ENCODE data around the gene LSP1.

LSP1 gene

DNA sequence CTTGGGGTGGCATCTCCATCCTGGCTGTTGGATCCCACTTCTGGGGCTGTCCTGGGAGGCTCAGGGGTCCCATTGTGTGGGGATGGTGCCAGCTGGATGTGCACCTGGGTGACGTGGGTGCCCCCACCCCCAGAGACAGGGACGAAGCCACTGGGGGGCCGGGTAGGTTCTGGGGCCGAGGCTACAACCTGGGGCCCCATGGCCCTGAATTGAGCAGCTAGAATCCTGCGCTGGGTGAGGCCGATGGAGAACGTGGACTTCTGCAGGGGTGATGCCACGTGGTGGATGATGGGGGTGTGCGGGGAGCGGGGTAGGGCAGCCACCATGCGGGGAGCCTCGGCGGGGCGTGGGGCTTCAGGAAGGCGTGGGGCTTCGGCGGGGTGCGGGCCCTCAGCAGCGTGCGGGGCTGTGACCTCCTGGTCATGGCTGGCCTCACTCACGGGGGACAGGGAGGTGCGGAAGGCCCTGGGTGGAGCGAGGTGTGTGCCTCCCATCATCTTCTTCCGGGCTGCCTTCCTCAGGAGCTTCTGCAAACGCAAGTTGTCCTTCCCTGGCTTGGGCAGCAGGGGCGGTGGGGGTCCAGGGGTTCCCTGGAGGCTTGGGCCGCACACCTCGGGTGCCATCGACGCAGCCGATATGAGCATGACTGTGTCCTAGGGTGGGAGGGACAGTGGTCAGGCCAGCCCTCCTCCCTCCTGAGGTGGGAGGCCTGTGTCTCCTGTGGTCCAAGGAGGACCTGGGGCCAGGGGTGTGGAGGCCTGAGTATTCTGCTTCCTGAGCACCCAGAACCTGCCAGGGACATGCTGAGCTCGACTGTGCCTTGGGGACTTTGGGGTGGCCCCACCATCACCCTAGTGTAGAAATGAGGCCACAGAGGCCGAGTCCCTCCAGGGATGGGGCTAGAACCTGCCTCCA is 37.3 kb downstream of the LSP1 start:
- DNase-seq (peak; percentile 49), ATAC-seq (peak; percentile 6)

DNA sequence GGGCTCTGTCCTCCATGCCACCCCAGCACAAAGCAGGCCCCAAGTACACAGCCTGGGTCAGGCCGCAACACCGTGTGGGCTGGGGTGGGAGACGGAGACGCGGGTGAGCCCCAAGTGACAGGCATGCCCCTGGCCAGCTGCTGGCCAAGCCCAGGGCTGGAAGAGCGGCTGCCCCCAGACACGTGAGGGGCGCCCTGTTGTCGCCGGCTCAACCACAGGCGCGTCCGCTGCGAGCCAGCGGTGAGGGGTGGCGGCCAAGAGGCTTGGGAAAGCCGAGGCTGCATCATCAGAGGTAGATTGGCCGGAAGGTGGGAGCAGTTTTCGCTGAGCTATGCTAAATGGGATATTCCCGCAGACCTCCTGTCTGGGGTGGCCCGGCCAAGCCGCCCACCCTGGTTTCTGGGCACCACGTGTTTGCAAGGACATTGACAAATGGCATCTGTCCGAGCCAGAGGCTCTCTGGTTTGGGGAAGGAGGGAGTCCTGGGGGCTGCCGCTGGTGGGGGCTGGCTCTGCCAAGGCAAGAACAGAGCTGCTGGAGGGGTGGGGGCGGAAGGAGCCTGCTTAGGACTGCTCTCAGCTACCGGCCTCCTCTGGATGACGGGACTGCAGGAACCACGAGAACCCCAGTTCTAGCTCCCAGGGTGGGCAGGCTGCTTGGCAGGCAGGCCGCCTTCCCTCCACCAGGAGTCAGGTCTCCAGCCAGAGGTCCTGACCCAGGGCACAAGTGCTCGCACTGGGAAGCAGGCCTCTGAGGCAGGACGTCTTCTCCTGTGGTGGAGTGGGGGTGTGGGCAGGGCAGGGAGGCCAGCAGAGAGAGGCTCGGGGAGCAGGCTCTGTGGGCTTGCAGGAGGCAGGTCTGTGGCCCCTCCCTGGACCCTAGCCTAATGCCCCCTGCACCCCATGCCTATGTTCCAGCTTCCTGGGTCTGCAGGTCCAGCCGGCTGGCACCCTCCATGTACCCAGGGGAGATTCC is 38.3 kb downstream of the LSP1 start:
- DNase-seq (peak; percentile 42), ATAC-seq (peak; percentile 15)

DNA sequence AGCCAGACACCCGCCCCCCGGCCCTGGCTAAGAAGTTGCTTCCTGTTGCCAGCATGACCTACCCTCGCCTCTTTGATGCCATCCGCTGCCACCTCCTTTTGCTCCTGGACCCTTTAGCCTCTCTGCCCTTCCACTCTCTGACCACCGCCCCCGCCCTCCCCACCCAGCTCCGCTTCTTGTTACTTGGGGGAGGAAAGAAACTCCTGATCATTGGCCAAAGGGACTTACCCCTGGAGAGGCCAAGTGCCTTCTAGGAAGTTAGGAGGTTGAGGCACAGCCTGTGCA is 38.9 kb downstream of the LSP1 start, which contains the start of gene PRR33:
Gene PRR33, minus strand, starts transcription at position 65 of the 285 bp plus-strand sequence. CDS start 1,311 bp downstream, outside the sequence.
- no peak for DNase-seq

GRCh38 chr11:1892116-1892515 is 39.2 kb downstream of the LSP1 start:
- ATAC-seq = no peak
- no peak for DNase-seq

More for the DNA sequence above, 38.9 kb downstream of the LSP1 start, which contains the start of gene PRR33:
- ATAC-seq = no peak

- no peak for DNase-seq
- no peak for ATAC-seq
These were observed 39.7 kb downstream of the LSP1 start for GRCh38 chr11:1892558-1892957.

DNA sequence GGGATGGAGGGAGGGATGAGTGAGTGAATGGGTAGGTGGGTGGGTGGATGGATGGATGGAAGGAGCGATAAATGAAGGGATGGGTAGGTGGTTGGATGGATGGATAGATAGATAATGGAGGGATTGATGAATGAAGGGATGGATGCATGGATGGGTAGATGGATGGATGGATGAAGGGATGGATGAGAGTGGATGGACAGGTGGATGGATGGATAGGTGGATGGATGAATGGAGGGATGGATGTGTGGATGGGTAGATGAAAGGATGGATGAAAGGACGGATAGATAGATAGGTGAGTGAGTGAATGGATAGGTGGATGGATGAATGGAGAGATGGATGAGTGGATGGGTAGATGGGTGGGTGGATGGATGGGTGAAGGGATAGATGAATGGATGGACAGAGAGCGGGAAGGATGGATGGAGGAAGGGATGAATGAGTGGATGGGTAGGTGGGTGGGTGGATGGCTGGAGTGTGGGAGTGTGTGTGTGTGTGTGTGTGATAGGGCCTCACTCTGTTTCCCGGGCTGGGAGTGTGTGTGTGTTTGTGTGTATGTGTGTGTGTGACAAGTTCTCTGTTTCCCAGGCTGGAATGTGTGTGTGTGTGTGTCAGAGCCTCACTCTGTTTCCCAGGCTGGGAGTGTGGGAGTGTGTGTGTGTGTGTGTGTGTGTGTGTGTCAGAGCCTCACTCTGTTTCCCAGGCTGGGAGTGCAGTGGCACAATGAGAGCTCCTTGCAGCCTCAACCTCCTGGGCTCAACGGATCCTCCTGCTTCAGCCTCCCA is 40.9 kb downstream of the LSP1 start:
- no peak for ATAC-seq
- DNase-seq = no peak

DNA sequence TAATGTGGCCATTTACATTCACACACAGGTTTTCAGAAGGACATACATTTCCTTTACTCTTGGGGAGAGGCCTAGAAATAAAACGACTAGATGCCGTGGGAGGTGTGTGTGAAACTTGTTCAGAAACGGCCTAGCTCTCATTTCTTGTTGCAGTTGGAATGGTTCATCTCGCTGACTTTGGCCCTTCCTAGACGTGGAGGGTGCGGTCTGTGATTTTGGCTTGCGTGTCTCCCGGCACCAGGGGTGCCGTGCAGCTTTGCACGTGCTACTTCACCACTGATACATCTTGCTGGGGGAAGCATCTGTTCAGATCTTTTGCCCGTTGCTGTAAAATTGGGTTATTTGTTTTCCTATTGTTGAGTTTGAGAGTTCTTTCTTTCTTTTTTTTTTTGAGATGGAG is 41.9 kb downstream of the LSP1 start:
- no peak for ATAC-seq
- no peak for DNase-seq

GRCh38 chr11:1896468-1896867 is 43.6 kb downstream of the LSP1 start:
- DNase-seq (no peak), ATAC-seq (no peak)

DNA sequence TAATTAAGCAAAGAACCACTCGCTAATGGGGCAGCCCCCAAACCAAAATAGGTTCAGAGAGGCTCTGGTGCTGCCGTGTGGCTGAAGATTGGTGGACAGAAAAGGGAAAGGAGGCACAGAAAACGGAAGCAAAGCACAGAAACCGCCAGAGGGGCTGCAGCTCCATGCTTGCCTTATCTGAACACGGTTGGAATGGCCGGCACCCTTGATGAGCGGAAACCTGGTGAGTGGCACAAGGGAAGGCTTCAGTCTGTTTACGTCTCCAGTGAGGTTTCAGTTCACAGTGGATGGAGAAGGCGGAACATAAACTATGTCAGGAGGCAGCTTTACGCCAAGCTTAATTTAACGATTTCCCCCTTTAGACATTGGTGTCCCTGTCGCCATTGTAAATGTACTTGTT is 44.0 kb downstream of the LSP1 start:
- DNase-seq (no peak), ATAC-seq (no peak)

GRCh38 chr11:1899090-1899489 is 46.2 kb downstream of the LSP1 start:
- ATAC-seq (no peak), DNase-seq (no peak)

DNA sequence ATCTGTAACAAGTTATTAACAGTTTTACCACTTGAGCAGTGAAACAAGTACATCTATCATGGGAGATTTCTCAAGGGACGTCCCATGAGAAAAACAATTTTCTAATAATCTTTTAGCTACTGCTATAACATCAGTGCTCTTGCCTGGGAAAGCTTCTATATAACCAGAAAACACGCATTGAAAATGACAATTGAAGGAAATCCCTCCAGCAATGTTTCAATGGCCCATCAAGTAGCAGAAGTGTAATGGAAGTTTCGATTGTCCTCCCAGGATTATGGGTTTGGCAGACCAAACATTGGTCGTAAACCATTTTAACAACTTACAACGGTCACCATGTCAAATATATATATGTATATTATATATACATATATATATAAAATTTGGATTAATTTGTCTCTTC is 46.8 kb downstream of the LSP1 start:
- ATAC-seq (no peak), DNase-seq (no peak)

DNA sequence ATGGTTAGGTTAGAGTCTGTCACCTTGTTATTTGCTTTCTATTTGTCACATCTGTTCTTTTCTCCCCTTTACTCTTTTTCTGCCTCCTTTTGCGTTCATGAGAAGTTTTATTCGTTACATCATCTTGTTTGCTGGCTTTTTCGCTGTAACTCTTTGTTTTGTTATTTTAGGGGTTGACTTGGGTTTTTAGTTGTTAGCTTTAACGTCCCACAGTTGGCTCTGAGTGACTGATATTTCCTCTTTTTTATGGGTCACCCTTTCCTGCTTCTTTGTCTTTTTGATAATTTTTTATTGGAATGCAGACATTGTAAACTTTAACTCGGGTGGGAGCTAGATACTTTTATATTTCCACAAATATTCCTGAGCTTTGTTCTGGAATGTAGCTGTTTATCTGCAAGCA is 53.3 kb downstream of the LSP1 start:
- no peak for DNase-seq
- ATAC-seq = no peak

GRCh38 chr11:1906611-1907423 is 53.9 kb downstream of the LSP1 start:
- DNase-seq (no peak), ATAC-seq (no peak)

DNA sequence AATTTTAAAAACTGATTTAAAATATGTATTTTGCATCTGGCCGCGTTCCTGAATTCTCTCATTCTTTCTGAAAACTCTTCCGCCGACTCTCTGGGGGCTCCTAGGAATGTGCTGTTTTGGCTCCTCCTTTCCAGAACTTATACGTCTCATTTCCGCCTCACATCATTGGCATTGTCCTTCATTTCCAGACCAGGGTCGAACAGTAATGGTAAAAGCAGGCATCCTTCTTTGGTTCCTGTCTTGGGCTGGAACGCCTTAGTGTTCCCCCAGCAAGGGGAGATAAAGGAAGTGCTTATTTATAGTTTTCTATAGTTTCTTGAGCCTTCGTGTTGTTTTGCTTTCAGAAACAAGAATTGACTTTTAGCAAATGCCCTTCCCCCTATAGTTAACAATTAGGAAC is 55.7 kb downstream of the LSP1 start:
- DNase-seq = no peak
- ATAC-seq = no peak

GRCh38 chr11:1909524-1909923 is 56.6 kb downstream of the LSP1 start:
- ATAC-seq = no peak
- DNase-seq = no peak

- no peak for ATAC-seq
- DNase-seq = no peak
These were observed 59.5 kb downstream of the LSP1 start for GRCh38 chr11:1912289-1912878.

GRCh38 chr11:1913271-1914060 is 60.6 kb downstream of the LSP1 start:
- DNase-seq (no peak), ATAC-seq (no peak)

GRCh38 chr11:1915795-1916131 is 62.9 kb downstream of the LSP1 start:
- ATAC-seq (no peak), DNase-seq (no peak)

GRCh38 chr11:1916132-1916985 is 63.5 kb downstream of the LSP1 start:
- ATAC-seq = peak; percentile 43
- peak; percentile 34 for DNase-seq

Data from stimulated activated naive CD8-positive, alpha-beta T cell treated with anti-CD3 and anti-CD28 coated beads, Interleukin-15, Interleukin-2, amounts not matched to agents 100 U/mL and 50 U/mL, for 24 hours (primary cell).